ENCODE measurements around the gene LSAMP.
"Not testable (repeated sequence)": the region's sequence is repeated elsewhere in the genome, so short reads cannot be mapped to it uniquely, and the experiment has no call there.

Gene LSAMP

GRCh38 chr3:116078561-116078960, 366.7 kb downstream of the LSAMP start:
- H4K8ac ChIP-seq (ENCODE audit: low read length): no peak overlapping the region
- no peaks in the 10 kb centered on the region for H3K27me3 ChIP-seq (ENCODE audit: control insufficient read depth in 1 of 2, insufficient read depth in 1 of 2, low read length in 2 of 2)
- no peaks in the 10 kb centered on the region for H3K4me1 ChIP-seq (ENCODE audit: control insufficient read depth, insufficient read depth, low read depth, low read length)
- no peaks in the 10 kb centered on the region for H3K9me3 ChIP-seq (ENCODE audit: control insufficient read depth, low read length)
- no peak for DNase-seq
- H3K4ac ChIP-seq (ENCODE audit: low read depth in 1 of 2, low read length in 2 of 2): no peak overlapping the region
- H2BK15ac ChIP-seq (ENCODE audit: low read depth, poor library complexity, severe bottlenecking): no peak overlapping the region
- no peak overlapping the region for H2BK5ac ChIP-seq (ENCODE audit: low read depth, low read length, poor library complexity, severe bottlenecking)
- H3K27ac ChIP-seq (ENCODE audit: low read length, poor library complexity, severe bottlenecking): no peak overlapping the region
- H2AFZ ChIP-seq (ENCODE audit: low read depth, low read length): no peak overlapping the region
- H3K23ac ChIP-seq (ENCODE audit: low read length in 2 of 2): no peak overlapping the region
- H3K4me3 ChIP-seq (ENCODE audit: insufficient read depth in 1 of 2, low read depth in 1 of 2, low read length in 2 of 2): no peak overlapping the region
- no peak overlapping the region for H2BK12ac ChIP-seq (ENCODE audit: low read length in 2 of 2)
- no peak overlapping the region for H2BK120ac ChIP-seq (ENCODE audit: low read depth, low read length)
- no peak overlapping the region for H3K14ac ChIP-seq (ENCODE audit: low read length in 2 of 2)
- H2AK5ac ChIP-seq (ENCODE audit: low read length, severe bottlenecking): no peak overlapping the region
- peaks cover 2% of the 10 kb centered on the region for H3K79me1 ChIP-seq (replicated peaks; ENCODE audit: low read length, poor library complexity, severe bottlenecking)
- no peak overlapping the region for H3K9ac ChIP-seq (ENCODE audit: low read length)
- no peak overlapping the region for H4K91ac ChIP-seq (ENCODE audit: low read length)
- 97% methylated on average over 3 of the region's 7 CpGs for WGBS
- peaks cover 0 to 3% of the 10 kb centered on the region in 2 experiments for H3K36me3 ChIP-seq (ENCODE audit: control insufficient read depth in 1 of 2, insufficient read depth in 2 of 2, low read depth in 1 of 2, low read length in 2 of 2)
- no peak overlapping the region for H3K18ac ChIP-seq (ENCODE audit: low read depth in 1 of 2, low read length in 2 of 2)
- no peak overlapping the region for H3K4me2 ChIP-seq (ENCODE audit: low read length, poor library complexity, severe bottlenecking)

GRCh38 chr3:116077557-116077956, 367.7 kb downstream of the LSAMP start:
- H2BK12ac ChIP-seq (ENCODE audit: low read length in 2 of 2): no peak overlapping the region

GRCh38 chr3:116077059-116077458, 368.2 kb downstream of the LSAMP start:
- H3K9me3 ChIP-seq (ENCODE audit: control insufficient read depth, low read length): no peaks in the 10 kb centered on the region
- no peak overlapping the region for H3K18ac ChIP-seq (ENCODE audit: low read depth in 1 of 2, low read length in 2 of 2)
- H3K4me2 ChIP-seq (ENCODE audit: low read length, poor library complexity, severe bottlenecking): no peak overlapping the region
- no peak overlapping the region for H2AFZ ChIP-seq (ENCODE audit: low read depth, low read length)
- no peaks in the 10 kb centered on the region for H3K4me1 ChIP-seq (ENCODE audit: control insufficient read depth, insufficient read depth, low read depth, low read length)
- H2BK15ac ChIP-seq (ENCODE audit: low read depth, poor library complexity, severe bottlenecking): no peak overlapping the region
- H3K79me1 ChIP-seq (replicated peaks; ENCODE audit: low read length, poor library complexity, severe bottlenecking): peaks cover 2% of the 10 kb centered on the region
- H3K27me3 ChIP-seq (ENCODE audit: control insufficient read depth in 1 of 2, insufficient read depth in 1 of 2, low read length in 2 of 2): no peaks in the 10 kb centered on the region
- no peak overlapping the region for H3K27ac ChIP-seq (ENCODE audit: low read length, poor library complexity, severe bottlenecking)
- no peak overlapping the region for H3K14ac ChIP-seq (ENCODE audit: low read length in 2 of 2)
- H3K4ac ChIP-seq (ENCODE audit: low read depth in 1 of 2, low read length in 2 of 2): no peak overlapping the region
- no peak overlapping the region for H3K9ac ChIP-seq (ENCODE audit: low read length)
- no peak for DNase-seq
- H2BK5ac ChIP-seq (ENCODE audit: low read depth, low read length, poor library complexity, severe bottlenecking): no peak overlapping the region
- no peak overlapping the region for H2BK12ac ChIP-seq (ENCODE audit: low read length in 2 of 2)
- no CpG with 5 or more reads among the region's 1 CpG for WGBS
- no peak overlapping the region for H2BK120ac ChIP-seq (ENCODE audit: low read depth, low read length)
- no peak overlapping the region for H4K91ac ChIP-seq (ENCODE audit: low read length)
- H3K4me3 ChIP-seq (ENCODE audit: insufficient read depth in 1 of 2, low read depth in 1 of 2, low read length in 2 of 2): no peak overlapping the region
- no peak overlapping the region for H2AK5ac ChIP-seq (ENCODE audit: low read length, severe bottlenecking)
- H4K8ac ChIP-seq (ENCODE audit: low read length): no peak overlapping the region
- H3K23ac ChIP-seq (ENCODE audit: low read length in 2 of 2): no peak overlapping the region
- H3K36me3 ChIP-seq (ENCODE audit: control insufficient read depth in 1 of 2, insufficient read depth in 2 of 2, low read depth in 1 of 2, low read length in 2 of 2): peaks cover 0 to 3% of the 10 kb centered on the region in 2 experiments

More at GRCh38 chr3:116077557-116077956, 367.7 kb downstream of the LSAMP start:
- Histone ChIP-seq H2BK120ac (ENCODE audit: low read depth, low read length) (no peak overlapping the region), H3K4me3 (ENCODE audit: insufficient read depth in 1 of 2, low read depth in 1 of 2, low read length in 2 of 2) (no peak overlapping the region), H3K14ac (ENCODE audit: low read length in 2 of 2) (no peak overlapping the region), H4K8ac (ENCODE audit: low read length) (no peak overlapping the region), H3K36me3 (ENCODE audit: control insufficient read depth in 1 of 2, insufficient read depth in 2 of 2, low read depth in 1 of 2, low read length in 2 of 2) (peaks cover 0 to 3% of the 10 kb centered on the region in 2 experiments), H3K27ac (ENCODE audit: low read length, poor library complexity, severe bottlenecking) (no peak overlapping the region), H3K4me2 (ENCODE audit: low read length, poor library complexity, severe bottlenecking) (no peak overlapping the region), H4K91ac (ENCODE audit: low read length) (no peak overlapping the region), H2BK5ac (ENCODE audit: low read depth, low read length, poor library complexity, severe bottlenecking) (no peak overlapping the region), H2BK15ac (ENCODE audit: low read depth, poor library complexity, severe bottlenecking) (no peak overlapping the region), H3K4me1 (ENCODE audit: control insufficient read depth, insufficient read depth, low read depth, low read length) (no peaks in the 10 kb centered on the region), H3K4ac (ENCODE audit: low read depth in 1 of 2, low read length in 2 of 2) (no peak overlapping the region), H3K18ac (ENCODE audit: low read depth in 1 of 2, low read length in 2 of 2) (no peak overlapping the region), H3K23ac (ENCODE audit: low read length in 2 of 2) (no peak overlapping the region), H3K9me3 (ENCODE audit: control insufficient read depth, low read length) (no peaks in the 10 kb centered on the region), H3K27me3 (ENCODE audit: control insufficient read depth in 1 of 2, insufficient read depth in 1 of 2, low read length in 2 of 2) (no peaks in the 10 kb centered on the region), H2AK5ac (ENCODE audit: low read length, severe bottlenecking) (no peak overlapping the region), H3K9ac (ENCODE audit: low read length) (no peak overlapping the region), H3K79me1 (replicated peaks; ENCODE audit: low read length, poor library complexity, severe bottlenecking) (peaks cover 2% of the 10 kb centered on the region), H2AFZ (ENCODE audit: low read depth, low read length) (no peak overlapping the region)
- WGBS: 100% methylated on average over 2 of the region's 2 CpGs
- DNase-seq: no peak

- H2AFZ ChIP-seq (ENCODE audit: low read depth, low read length); H4K8ac ChIP-seq (ENCODE audit: low read length); H3K4me2 ChIP-seq (ENCODE audit: low read length, poor library complexity, severe bottlenecking); H3K4me1 ChIP-seq (ENCODE audit: control insufficient read depth, insufficient read depth, low read depth, low read length); H3K27me3 ChIP-seq (ENCODE audit: control insufficient read depth in 1 of 2, insufficient read depth in 1 of 2, low read length in 2 of 2); H3K4me3 ChIP-seq (ENCODE audit: insufficient read depth in 1 of 2, low read depth in 1 of 2, low read length in 2 of 2); H4K91ac ChIP-seq (ENCODE audit: low read length); H3K79me1 ChIP-seq (replicated peaks; ENCODE audit: low read length, poor library complexity, severe bottlenecking); H2AK5ac ChIP-seq (ENCODE audit: low read length, severe bottlenecking); H3K36me3 ChIP-seq (ENCODE audit: control insufficient read depth in 1 of 2, insufficient read depth in 2 of 2, low read depth in 1 of 2, low read length in 2 of 2); DNase-seq; H2BK120ac ChIP-seq (ENCODE audit: low read depth, low read length); H3K23ac ChIP-seq (ENCODE audit: low read length in 2 of 2); H2BK12ac ChIP-seq (ENCODE audit: low read length in 2 of 2); H3K9me3 ChIP-seq (ENCODE audit: control insufficient read depth, low read length); H3K14ac ChIP-seq (ENCODE audit: low read length in 2 of 2); H3K18ac ChIP-seq (ENCODE audit: low read depth in 1 of 2, low read length in 2 of 2); H3K27ac ChIP-seq (ENCODE audit: low read length, poor library complexity, severe bottlenecking); H3K4ac ChIP-seq (ENCODE audit: low read depth in 1 of 2, low read length in 2 of 2); H2BK5ac ChIP-seq (ENCODE audit: low read depth, low read length, poor library complexity, severe bottlenecking); H3K9ac ChIP-seq (ENCODE audit: low read length); H2BK15ac ChIP-seq (ENCODE audit: low read depth, poor library complexity, severe bottlenecking): not testable (repeated sequence)
- over 99% methylated on average over 7 of the region's 8 CpGs for WGBS
Measured at GRCh38 chr3:116070516-116071278, 374.6 kb downstream of the LSAMP start.

All from mesenchymal stem cell (in vitro differentiated cells and primary cell).